ENCODE data around the gene FAM53A.

- no peak for TF ChIP-seq TP53 (CRISPR knock-in tag; IDR thresholded peaks at IDR 0.05)
- TF ChIP-seq PBX3 (IDR thresholded peaks at IDR 0.05) = no peak
- TF ChIP-seq JUNB (IDR thresholded peaks at IDR 0.05) = no peak
- TF ChIP-seq ZSCAN20 (CRISPR knock-in tag; IDR thresholded peaks at IDR 0.05) = no peak
- TF ChIP-seq, protein P1, sequence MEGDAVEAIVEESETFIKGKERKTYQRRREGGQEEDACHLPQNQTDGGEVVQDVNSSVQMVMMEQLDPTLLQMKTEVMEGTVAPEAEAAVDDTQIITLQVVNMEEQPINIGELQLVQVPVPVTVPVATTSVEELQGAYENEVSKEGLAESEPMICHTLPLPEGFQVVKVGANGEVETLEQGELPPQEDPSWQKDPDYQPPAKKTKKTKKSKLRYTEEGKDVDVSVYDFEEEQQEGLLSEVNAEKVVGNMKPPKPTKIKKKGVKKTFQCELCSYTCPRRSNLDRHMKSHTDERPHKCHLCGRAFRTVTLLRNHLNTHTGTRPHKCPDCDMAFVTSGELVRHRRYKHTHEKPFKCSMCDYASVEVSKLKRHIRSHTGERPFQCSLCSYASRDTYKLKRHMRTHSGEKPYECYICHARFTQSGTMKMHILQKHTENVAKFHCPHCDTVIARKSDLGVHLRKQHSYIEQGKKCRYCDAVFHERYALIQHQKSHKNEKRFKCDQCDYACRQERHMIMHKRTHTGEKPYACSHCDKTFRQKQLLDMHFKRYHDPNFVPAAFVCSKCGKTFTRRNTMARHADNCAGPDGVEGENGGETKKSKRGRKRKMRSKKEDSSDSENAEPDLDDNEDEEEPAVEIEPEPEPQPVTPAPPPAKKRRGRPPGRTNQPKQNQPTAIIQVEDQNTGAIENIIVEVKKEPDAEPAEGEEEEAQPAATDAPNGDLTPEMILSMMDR (IDR thresholded peaks at IDR 0.05) = no peak
- TF ChIP-seq, protein P2, sequence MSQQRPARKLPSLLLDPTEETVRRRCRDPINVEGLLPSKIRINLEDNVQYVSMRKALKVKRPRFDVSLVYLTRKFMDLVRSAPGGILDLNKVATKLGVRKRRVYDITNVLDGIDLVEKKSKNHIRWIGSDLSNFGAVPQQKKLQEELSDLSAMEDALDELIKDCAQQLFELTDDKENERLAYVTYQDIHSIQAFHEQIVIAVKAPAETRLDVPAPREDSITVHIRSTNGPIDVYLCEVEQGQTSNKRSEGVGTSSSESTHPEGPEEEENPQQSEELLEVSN (IDR thresholded peaks at IDR 0.05; ENCODE audit: borderline replicate concordance, low read depth) = no peak
- no peak for TF ChIP-seq RARB (CRISPR knock-in tag; IDR thresholded peaks at IDR 0.05)
- TF ChIP-seq POLR2AphosphoS2 (conservative IDR thresholded peaks at IDR 0.05; ENCODE audit: low read length) = no peak
- TF ChIP-seq RFX5 (IDR thresholded peaks at IDR 0.05) = no peak
- TF ChIP-seq POLR2A (IDR thresholded peaks at IDR 0.05; ENCODE audit: low read length) = no peak
- no peak for TF ChIP-seq REST (IDR thresholded peaks at IDR 0.05)
- TF ChIP-seq CBX8 (IDR thresholded peaks at IDR 0.05) = no peak
- TF ChIP-seq, protein P3, sequence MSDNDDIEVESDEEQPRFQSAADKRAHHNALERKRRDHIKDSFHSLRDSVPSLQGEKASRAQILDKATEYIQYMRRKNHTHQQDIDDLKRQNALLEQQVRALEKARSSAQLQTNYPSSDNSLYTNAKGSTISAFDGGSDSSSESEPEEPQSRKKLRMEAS (IDR thresholded peaks at IDR 0.05) = no peak
Observed at GRCh38 chr4:1614502-1614853, 69.6 kb downstream of the FAM53A start.

Data from A549 (cell line).